ENCODE data around the gene KLHL11.

Gene KLHL11

GRCh38 chr17:41868568-41868967, 3.3 kb upstream of the KLHL11 start (continued):
- TF ChIP-seq ZFP3 (CRISPR knock-in tag; IDR thresholded peaks at IDR 0.05), result no peak

- no peak for ATAC-seq
- TF ChIP-seq PPARA (CRISPR knock-in tag; IDR thresholded peaks at IDR 0.05; ENCODE audit: borderline replicate concordance) (no peak), TSHZ2 (CRISPR knock-in tag; IDR thresholded peaks at IDR 0.05) (no peak), ISL1 (CRISPR knock-in tag; IDR thresholded peaks at IDR 0.05) (no peak), ZFP30 (CRISPR knock-in tag; IDR thresholded peaks at IDR 0.05) (no peak), PATZ1 (CRISPR knock-in tag; IDR thresholded peaks at IDR 0.05; ENCODE audit: borderline replicate concordance) (no peak), GLIS3 (CRISPR knock-in tag; IDR thresholded peaks at IDR 0.05) (no peak), ZNF8 (CRISPR knock-in tag; IDR thresholded peaks at IDR 0.05) (no peak), ARNTL (CRISPR knock-in tag; IDR thresholded peaks at IDR 0.05; ENCODE audit: borderline replicate concordance, low read depth) (no peak), ZC3H10 (CRISPR knock-in tag; IDR thresholded peaks at IDR 0.05) (no peak), TOX (CRISPR knock-in tag; IDR thresholded peaks at IDR 0.05; ENCODE audit: borderline replicate concordance) (no peak), POU6F1 (CRISPR knock-in tag; IDR thresholded peaks at IDR 0.05; ENCODE audit: borderline replicate concordance, low read depth) (no peak), BACH2 (CRISPR knock-in tag; IDR thresholded peaks at IDR 0.05; ENCODE audit: borderline replicate concordance) (no peak), ESRRG (CRISPR knock-in tag; IDR thresholded peaks at IDR 0.05) (no peak), CSRNP3 (CRISPR knock-in tag; IDR thresholded peaks at IDR 0.05) (no peak), ZNF565 (CRISPR knock-in tag; conservative IDR thresholded peaks at IDR 0.05; ENCODE audit: low read depth) (no peak), CSDC2 (CRISPR knock-in tag; IDR thresholded peaks at IDR 0.05) (no peak), CREB5 (CRISPR knock-in tag; IDR thresholded peaks at IDR 0.05; ENCODE audit: low read depth) (no peak), RARB (CRISPR knock-in tag; IDR thresholded peaks at IDR 0.05) (no peak), TCF4 (CRISPR knock-in tag; IDR thresholded peaks at IDR 0.05; ENCODE audit: borderline replicate concordance) (no peak)
Observed at GRCh38 chr17:41865596-41865893, 322 bp upstream of the KLHL11 start.

GRCh38 chr17:41864498-41864835, 756 bp downstream of the KLHL11 start:
- TF ChIP-seq ESRRG (CRISPR knock-in tag; IDR thresholded peaks at IDR 0.05) (no peak), TSHZ2 (CRISPR knock-in tag; IDR thresholded peaks at IDR 0.05) (no peak), RARB (CRISPR knock-in tag; IDR thresholded peaks at IDR 0.05) (no peak), CSDC2 (CRISPR knock-in tag; IDR thresholded peaks at IDR 0.05) (no peak), ZNF70 (CRISPR knock-in tag; IDR thresholded peaks at IDR 0.05) (no peak), ZNF565 (CRISPR knock-in tag; conservative IDR thresholded peaks at IDR 0.05; ENCODE audit: low read depth) (no peak)
- ATAC-seq, result peak; percentile 50; the same call in 2 of the 3 replicates
